HG03460 (cell line): ENCODE data around the gene UBXN10.

ENCODE experiments used
- ATAC-seq: cut with Tn5 transposase; IDR thresholded peaks from one replicate; pipeline ENCODE4 v1.9.1; 2021; ENCODE audit not compliant: unreplicated experiment

Gene UBXN10

DNA sequence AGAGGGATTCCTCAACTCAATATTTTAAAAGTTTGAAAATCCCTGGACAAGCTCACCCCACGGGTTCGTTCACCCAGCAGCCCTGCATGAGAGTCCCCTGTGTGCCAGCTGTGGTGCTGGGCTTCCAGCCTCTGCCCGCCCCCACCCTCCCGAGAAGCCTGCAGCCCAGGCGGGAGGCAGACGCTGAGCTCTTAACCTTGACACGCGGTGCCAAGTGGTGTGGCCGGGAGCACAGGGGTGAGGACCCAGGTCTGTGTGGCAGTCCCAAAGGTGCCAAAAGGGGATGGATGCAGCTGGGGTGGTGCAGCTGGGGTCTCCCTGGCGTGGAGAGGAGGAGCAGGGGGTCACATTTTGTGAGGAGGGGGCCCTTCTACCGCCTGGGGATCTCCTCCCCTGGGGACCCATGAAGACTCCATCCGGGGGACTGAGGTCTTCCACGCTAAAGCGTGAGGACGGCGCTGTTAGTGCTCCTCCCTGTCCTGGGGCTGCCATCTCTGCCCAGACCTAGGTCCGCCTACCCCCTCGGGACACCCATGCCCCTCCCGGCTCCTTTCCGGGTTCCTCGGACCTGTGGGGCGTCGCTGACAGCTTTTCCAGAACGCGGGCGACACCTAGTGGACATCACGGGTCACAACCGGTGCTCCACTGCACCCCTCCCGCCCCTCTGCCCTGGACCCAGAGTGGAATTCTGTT lies 33.8 kb upstream of the UBXN10 start:
- ATAC-seq = peak; percentile 61

DNA sequence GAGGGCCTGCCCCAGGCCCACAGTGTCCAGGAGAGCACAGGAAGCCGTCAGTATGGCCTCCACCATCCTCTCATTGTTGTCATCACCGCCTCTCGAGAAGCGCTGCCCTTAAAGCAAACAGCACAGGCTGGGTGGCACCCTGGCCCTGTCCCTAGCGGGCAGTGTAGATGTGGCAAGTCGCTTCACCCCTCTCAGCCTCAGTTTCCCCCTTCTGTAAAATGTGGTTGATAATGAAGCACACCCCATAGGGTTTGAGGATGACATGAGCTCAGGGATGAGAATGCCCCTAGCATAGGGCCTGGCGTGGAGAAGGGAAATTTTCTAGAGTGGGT lies 33.3 kb upstream of the UBXN10 start:
- no peak for ATAC-seq

- ATAC-seq = no peak
Observed at GRCh38 chr1:20153000-20153418, 32.9 kb upstream of the UBXN10 start.

- no peak for ATAC-seq
Observed at GRCh38 chr1:20154301-20154831, 31.5 kb upstream of the UBXN10 start.

DNA sequence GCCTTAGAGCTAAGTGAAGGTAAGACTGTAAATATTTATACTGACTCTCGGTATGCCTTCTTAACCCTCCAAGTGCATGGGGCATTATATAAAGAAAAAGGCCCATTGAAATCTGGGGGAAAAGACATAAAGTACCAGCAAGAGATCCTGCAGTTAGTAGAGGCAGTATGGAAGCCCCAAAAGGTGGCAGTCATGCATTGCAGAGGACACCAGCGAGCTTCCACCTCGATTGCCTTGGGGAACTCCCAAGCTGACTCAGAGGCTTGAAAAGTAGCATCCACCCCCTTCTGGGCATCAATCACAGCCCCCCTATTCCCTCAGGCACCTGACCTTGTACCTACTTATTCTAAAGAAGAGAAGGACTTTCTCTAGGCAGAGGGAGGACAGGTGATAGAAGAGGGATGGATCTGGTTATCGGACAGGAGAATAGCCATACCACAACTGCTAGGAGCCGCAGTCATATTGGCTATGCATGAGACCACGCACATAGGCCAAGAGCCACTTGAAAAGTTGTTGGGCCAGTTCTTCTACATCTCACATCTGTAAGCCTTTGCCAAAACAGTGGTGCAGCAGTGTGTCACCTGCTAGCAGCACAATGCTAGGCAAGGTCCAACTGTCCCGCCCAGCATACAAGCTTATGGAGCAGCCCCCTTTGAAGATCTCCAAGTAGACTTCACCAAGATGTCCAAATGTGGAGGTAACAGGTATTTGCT lies 27.4 kb upstream of the UBXN10 start:
- no peak for ATAC-seq

DNA sequence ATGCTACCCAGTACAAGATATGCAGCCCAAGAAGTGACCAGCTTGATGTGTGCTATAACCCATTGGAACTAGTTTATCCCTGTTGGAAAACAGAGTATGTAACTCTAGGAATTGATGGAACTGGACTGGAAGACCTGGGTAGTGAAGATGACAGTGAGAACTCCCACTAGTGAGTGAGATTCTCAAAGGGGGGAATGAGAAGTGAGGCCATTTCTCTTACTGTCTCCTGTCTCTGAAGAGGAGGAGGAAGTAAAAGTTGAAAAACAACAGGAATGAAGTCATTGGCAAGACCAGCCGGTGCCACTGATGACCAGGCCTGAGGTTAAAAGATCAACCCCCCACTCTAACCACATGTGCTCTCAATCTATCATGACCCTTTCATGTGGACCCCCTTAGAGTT lies 25.9 kb upstream of the UBXN10 start:
- no peak for ATAC-seq

DNA sequence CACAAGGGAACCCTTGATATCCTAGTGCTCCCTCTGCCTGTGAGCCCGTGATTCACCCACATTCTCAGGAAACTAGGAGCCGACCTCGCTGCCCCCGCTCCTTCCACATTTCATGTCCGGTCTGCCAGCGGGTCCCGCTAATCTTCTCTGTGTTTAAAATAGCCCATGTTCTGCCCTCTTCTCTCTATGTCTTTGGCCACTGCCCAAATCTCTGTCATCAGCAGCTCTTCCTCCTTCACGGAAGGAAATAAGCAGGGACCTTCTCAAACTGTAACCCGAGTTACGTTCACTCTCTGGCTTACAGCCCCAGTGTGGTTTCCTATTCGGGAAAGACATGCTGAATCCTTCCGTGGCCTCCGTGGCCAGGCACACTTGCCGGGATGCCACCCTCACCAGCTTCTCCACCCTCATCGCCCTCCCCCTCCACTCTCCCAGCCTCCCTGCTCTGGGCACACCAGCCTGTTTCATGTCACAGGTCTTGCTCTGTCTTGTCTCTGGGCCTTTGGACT lies 21.1 kb upstream of the UBXN10 start:
- ATAC-seq = no peak

DNA sequence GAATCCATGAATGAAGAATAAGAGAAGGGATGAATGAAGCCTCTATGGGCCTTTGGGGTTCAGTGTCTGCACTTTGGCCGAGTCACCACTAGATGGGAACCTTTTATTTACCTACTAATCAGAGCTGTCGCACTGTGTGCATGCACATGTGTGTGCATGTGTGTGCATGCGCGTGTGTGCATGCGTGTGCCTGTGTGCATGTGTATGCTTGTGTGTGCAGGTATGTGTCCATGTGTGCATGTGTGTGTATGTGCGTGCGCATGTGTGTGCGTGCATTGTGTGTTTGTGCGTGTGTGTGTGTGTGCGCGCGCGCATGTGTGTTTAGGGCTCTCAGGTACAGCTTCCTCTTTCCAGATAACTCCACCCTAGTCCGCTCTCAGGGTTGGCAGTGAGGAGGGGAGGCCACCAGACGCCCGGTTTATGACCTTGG lies 20.4 kb upstream of the UBXN10 start:
- no peak for ATAC-seq

DNA sequence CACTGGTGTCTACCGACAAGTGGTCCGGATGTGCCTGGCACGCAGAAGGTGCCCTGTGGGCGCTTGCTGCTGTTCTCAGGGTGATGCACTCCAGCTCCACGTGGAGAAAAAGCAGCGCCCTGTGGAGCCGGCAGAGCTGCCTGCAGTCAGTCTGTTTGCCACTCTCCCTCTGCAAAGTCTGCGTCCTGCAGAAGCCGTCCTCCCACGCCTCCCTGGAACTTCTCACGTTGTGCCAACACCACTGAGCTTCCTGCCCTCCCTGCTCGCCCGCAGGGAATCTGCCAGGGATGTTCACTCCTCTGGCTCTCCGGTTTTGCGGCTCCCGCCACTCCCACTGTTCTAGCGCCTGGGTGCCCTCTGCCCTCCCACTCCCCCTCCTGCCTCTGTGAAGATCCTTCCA lies 19.8 kb upstream of the UBXN10 start:
- ATAC-seq = no peak

- no peak for ATAC-seq
Observed at GRCh38 chr1:20167126-20167525, 18.8 kb upstream of the UBXN10 start.

- no peak for ATAC-seq
Observed at GRCh38 chr1:20168564-20169491, 17.1 kb upstream of the UBXN10 start.

DNA sequence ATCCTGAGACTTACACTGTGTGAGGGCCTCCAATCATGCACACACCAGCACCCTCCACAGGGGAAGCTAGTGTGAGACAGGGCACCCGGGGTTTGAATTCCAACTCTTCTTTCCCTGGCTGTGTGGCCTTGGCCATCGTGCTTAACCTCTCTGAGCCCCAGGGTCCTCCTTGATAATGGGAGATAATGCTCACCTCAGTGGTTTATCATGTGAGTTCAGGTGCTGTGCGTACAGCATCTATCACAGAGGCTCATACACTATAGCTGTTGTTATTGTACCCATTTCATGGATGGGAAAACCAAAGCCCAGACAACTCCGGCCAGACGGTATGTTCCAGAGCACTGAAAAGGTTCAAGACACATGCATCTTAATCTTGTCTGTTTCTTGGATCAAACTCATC lies 16.0 kb upstream of the UBXN10 start:
- no peak for ATAC-seq

DNA sequence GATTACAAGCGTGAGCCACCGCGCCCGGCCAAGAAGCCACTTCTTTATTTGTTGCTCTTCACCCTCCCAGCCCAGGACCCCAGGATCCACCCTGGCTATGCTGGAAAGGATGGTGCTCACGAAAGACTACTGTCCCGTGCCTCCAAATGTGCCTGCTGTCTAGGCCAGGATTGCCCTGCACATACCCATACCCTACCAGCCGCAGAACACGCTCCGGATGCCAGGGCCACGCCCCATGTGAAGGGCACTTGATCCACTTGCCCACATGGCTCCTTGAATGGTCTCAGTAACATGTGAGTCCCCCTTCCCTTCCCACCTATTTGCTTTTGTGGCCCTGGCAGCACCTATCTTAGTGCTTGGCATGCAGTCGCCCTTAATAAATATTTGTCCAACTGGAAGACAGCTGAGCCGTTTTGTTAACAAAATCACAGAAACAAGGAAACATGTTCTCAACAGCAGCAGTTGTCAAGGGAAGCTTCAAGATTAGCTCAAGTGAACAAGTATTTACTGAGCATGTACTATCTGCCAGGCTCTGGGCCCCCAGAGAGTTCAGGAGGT lies 13.8 kb upstream of the UBXN10 start:
- ATAC-seq = no peak

DNA sequence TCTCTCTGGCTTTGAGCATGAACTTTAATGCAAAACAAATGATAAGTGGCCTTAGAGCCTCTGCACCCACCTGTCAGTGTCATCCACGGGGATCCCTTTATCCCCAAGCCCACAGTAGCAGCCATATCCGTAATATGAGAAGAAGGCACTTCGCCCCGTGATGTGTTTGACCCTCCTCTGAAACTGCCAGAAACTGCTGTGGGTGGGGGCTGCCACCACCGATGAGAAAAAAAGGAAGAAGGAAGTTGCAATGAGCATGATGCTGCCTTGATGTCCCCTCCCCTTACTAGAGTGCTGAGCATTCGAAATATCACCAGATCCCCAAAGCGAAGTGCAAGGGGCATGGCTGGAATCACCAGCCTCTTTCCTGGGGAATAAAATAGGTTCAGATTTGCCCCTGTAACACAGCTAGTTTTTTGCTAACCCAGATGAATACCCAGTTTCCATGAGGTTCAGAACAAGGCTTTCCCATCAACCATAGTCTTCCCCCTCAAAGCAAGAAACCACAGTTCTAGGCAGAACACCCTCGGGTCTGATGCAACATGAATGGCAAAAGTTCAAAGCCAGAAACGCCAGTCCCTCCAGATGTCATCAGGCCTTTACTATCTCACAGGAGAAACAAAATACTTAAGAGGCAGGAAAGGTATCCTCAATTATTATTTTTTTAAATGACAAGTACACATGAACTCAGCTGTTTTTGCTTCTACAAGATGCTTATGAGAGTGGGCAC lies 10.8 kb upstream of the UBXN10 start:
- no peak for ATAC-seq

DNA sequence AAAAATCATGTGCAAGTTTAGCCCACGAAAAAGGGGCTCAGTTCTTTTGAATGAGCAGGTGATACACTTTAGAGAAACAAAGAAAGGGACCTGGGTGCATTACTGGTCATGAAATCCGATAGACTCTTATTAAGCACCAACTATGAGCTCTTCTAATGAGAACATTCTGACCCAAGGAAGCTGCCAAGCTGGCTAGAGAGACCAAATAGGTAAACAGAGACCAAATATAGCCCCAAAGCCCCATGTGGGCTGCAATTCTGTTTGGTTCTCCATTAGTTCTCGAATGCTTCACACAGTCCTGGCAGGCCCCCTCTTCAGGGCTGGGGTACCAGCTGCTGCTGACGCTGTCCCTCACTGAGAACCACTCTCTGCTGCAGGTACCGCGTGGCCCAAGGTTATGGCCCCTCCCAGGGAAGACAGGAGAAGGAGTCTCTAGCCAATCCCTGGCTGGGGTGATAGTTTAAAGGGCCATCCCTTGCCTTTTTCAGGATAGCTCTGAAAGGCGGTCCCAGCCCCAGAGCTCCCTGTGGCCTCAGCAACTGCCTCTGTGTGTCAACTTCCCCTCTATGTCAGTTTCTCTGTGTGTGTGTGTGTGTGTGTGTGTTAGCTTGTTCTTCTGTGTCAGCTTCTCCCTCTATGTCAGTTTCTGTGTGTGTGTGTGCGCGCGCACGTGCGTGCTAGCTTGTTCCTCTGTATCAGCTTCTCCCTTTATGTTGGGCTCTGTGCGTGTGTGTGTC lies 7.1 kb upstream of the UBXN10 start:
- ATAC-seq = no peak

DNA sequence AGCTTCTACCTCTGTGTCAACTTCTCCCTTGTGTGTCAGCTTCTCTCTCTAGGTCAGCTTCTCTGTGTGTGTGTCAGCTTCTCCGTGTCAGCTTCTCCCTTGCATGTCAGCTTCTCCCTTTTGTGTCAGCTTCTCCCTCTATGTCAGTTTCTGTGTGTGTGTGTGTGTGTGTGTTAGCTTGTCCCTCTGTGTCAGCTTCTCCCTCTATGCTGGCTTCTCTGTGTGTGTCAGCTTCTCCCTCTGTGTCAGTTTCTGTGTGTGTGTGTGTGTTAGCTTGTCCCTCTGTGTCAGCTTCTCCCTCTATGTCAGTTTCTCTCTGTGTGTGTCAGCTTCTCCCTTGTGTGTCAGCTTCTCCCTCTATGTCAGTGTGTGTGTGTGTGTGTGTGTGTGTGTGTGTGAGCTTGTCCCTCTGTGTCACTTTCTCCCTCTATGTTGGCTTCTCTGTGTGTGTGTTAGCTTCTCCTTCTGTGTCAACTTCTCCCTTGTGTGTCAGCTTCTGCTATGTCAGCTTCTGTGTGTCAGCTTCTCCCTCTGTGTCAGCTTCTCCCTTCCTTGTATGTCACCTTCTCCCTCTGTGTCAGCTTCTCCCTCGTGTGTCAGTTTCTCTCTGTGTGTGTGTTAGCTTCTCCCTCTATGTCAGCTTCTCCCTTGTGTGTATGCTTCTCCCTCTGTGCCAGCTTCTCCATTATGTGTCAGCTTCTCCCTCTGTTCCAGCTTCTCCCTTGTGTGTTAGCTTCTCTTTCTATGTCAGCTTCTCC lies 6.3 kb upstream of the UBXN10 start:
- no peak for ATAC-seq

GRCh38 chr1:20180129-20180843 lies 5.6 kb upstream of the UBXN10 start:
- no peak for ATAC-seq

GRCh38 chr1:20180844-20181207 lies 5.1 kb upstream of the UBXN10 start:
- ATAC-seq = no peak
